NT2/D1 (cell line): ENCODE measurements around the gene PSPC1.

ENCODE experiments used
- YY1 ChIP-seq: IDR thresholded peaks from 2 replicates; pipeline ENCODE4 v1.6.1; 2011; ENCODE audit not compliant: insufficient read length, insufficient read depth
- ZNF274 ChIP-seq: IDR thresholded peaks from 2 replicates; pipeline ENCODE4 v1.6.1; 2011; ENCODE audit warnings: mild to moderate bottlenecking, low read depth, low read length

GRCh38 chr13:19661561-19661960 is 121.2 kb downstream of the PSPC1 start:
- TF ChIP-seq ZNF274 (no peak), YY1 (no peak)
